Measurements from ENCODE around the gene ADAD2.
"Not testable (repeated sequence)": the region's sequence is repeated elsewhere in the genome, so short reads cannot be mapped to it uniquely, and the experiment has no call there.

The ADAD2 gene

DNA sequence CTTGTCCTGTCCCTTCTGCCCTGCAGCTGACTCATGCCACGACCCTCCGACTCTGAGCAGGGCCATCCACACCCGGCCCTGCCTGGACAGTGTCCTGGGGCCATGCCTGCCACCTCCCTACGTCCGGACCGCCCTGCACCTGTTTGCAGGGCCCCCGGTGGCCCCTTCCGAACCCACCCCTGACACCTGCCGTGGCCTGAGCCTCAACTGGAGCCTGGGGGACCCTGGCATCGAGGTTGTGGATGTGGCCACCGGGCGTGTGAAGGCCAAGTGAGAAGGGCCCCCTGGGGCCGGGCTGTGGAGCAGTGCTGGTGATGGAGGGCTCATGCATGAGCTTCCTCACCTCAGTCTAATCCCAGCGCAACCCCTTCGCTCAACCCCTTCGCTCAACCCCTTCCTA lies 5.1 kb downstream of the ADAD2 start:
- DNase-seq (ENCODE audit: insufficient read length, low spot score) = no peak
- FAIRE-seq = no peak
- no peak for TF ChIP-seq POLR2A (IDR thresholded peaks at IDR 0.05; ENCODE audit: low read depth, low read length)

DNA sequence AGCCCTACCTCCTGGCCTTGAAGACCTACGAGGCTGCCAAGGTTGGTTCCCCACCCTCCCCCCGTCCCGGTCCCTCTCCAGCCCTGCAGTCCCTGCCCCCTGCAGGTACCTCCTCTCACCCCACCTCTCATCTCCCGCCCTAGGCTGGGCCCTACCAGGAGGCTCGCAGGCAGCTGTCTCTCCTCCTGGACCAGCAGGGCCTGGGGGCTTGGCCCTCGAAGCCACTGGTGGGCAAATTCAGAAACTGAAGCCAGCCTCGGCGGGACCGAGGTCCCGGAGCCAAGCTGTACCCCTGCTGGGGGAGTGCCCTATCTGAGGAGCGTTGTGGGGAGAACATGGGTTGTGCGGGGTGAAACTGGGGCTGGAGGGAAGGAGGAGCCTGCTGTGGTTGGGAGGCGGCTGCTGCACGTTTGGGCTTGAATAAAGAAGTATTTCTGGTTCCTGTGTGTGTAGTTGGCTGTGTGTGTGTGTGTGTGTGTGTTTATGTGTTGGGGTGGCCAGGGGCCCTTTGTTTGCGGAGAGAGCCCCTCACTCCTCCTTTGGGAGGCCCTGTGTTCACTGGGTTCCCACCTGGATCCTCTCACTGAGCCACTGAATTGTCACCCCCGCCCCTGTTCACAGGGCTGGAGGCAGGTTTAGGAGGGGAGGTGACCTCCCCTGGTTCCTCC lies 5.9 kb downstream of the ADAD2 start:
- DNase-seq (ENCODE audit: insufficient read length, low spot score) = no peak
- no peak for TF ChIP-seq POLR2A (IDR thresholded peaks at IDR 0.05; ENCODE audit: low read depth, low read length)
- no peak for FAIRE-seq

DNA sequence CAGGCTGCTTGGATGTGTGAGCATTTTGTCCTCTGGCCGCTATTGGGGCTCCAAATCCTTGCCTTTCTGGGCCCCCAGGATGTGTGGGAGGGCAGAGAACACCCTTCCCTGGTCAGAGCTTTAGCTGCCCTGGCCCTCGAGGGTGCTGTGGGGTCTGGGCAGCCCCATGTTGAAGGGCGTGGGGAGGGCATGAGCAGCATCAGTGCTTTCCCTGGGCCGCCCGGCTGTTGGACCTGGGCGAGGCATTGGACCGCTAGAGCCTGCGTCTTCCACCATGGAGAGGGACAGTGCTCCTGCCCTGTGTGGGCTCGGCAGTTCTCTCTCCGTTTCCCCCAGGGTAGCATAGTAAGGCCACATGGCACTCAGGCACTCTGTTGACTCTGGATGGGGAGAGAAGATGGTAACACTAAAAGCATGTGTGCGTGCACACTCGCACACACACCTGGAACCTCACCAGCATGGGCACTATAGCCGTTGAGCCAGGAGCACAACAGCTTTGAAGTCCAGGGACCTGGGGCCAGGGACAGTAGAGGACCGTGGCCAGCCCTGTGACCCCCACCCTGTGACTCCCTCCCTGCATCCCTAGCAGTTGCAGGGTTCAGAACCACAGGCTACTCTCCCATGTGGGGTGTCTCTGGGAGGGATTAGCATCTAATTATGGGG lies 6.6 kb downstream of the ADAD2 start:
- TF ChIP-seq POLR2A (IDR thresholded peaks at IDR 0.05; ENCODE audit: low read depth, low read length) = no peak
- FAIRE-seq (no peak), DNase-seq (ENCODE audit: insufficient read length, low spot score) (no peak)

DNA sequence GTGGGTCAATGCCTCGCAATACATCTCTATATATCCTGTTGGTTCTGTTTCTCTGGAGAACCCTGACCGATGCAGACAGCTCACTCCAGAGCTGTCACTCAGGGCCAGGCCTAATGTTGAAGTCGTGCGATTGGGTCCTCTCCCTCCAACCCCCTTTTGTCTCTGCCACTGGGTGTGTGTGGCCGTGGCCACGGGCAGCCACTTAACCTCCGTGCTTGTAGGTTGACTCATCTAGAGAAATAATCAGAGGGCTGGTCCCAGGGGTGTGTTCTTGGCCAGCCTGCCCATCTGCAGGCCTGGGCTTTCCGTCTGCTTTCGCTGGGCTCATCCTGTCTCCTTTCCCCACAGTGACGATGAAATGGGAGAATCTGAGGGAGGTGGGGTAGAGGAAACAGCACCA lies 7.4 kb downstream of the ADAD2 start:
- DNase-seq (ENCODE audit: insufficient read length, low spot score) (no peak), FAIRE-seq (no peak)
- TF ChIP-seq POLR2A (IDR thresholded peaks at IDR 0.05; ENCODE audit: low read depth, low read length) = no peak

DNA sequence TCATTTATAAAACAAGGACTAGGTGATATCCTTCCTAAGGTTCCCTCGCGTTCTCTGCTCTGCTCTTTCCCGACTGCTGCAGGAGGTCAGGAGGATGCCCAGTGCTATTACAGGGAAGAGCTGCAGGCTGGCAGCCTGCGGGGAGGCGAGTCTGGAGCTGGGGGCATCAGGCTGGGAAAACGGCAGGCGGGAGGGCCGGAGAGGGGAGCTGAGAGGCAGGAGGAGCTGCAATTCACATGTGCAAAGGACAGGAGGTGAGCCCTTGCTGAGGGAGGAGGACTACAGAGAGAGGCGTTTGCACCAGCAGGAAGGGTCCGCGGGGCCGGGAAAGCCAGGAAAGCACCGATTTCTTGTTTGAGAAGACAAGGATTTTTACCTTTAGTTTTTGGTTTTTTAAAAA lies 8.1 kb downstream of the ADAD2 start:
- TF ChIP-seq POLR2A (IDR thresholded peaks at IDR 0.05; ENCODE audit: low read depth, low read length) = no peak
- FAIRE-seq (no peak), DNase-seq (ENCODE audit: insufficient read length, low spot score) (no peak)

GRCh38 chr16:84199861-84200260 lies 8.9 kb downstream of the ADAD2 start:
- FAIRE-seq (no peak), DNase-seq (ENCODE audit: insufficient read length, low spot score) (no peak)
- no peak for TF ChIP-seq POLR2A (IDR thresholded peaks at IDR 0.05; ENCODE audit: low read depth, low read length)

DNA sequence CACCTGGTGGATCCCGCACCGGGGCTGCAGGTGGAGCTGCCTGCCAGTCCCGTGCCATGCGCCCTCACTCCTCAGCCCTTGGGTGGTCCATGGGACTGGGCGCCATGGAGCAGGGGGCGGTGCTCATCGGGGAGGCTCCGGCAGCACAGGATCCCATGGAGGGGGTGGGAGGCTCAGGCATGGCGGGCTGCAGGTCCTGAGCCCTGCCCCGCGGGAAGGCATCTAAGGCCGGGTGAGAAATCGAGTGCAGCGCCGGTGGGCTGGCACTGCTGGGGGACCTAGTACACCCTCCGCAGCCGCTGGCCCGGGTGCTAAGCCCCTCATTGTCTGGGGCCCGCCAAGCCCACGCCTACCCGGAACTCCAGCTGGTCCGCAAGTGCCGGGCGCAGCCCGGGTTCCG lies 13.6 kb downstream of the ADAD2 start:
- DNase-seq (ENCODE audit: insufficient read length, low spot score); FAIRE-seq: not testable (repeated sequence)

DNA sequence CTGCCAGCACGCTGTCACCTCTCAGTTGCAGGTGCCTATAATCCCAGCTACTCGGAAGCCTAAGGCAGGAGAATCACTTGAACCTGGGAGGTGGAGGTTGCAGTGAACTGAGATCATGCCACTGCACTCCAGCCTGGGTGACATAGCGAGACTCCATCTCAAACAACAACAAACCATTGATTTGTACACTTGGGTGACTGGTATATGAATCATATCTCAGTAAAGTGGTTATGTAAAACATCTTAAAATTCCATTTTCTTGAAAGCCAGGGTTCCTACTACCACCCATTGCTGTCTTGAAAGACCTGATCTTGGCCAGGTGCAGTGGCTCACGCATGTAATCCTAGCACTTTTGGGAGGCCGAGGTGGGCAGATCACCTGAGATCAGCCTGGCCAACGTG lies 14.2 kb downstream of the ADAD2 start:
- FAIRE-seq; DNase-seq (ENCODE audit: insufficient read length, low spot score): not testable (repeated sequence)

DNA sequence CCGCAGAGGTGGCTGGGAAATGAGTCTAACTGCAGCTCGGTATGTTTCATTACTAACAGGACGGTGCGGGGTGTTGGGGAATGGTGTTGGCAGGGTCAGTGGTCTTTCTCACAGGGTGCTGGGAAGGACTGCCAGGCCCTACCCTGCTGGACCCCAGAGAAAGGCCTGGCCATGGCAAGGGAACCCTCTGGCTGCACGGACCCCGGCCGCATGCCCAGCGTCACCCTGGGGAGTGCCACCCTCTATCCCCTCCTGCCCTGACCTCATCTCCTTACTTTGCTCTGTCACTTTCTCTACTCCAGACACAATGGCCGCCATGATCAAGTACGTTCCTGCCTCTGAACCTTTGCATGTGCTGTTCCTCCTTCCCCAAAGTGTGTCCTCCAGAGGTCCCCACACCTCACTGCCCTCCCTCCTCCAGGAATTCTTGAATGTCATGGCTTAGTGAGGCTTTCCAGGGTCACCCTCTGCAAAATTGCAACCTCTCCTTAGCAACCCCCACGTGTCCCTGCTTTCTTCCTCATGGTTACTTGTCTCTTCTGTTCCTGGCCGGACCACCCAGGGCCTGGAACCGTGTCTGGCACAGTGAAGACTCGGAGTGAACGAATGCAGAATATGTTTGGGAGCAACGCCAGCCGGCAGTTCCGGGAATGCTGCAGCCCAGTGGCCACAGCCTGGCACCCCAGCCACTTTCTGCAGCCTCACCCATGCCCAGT lies 15.2 kb downstream of the ADAD2 start:
- DNase-seq (ENCODE audit: insufficient read length, low spot score) (no peak), FAIRE-seq (no peak)
- TF ChIP-seq POLR2A (IDR thresholded peaks at IDR 0.05; ENCODE audit: low read depth, low read length) = no peak

GRCh38 chr16:84207251-84207650 lies 16.3 kb downstream of the ADAD2 start:
- no peak for TF ChIP-seq POLR2A (IDR thresholded peaks at IDR 0.05; ENCODE audit: low read depth, low read length)
- no peak for DNase-seq (ENCODE audit: insufficient read length, low spot score)
- no peak for FAIRE-seq

GRCh38 chr16:84207879-84208278 lies 16.9 kb downstream of the ADAD2 start:
- FAIRE-seq (no peak), DNase-seq (ENCODE audit: insufficient read length, low spot score) (no peak)
- TF ChIP-seq POLR2A (IDR thresholded peaks at IDR 0.05; ENCODE audit: low read depth, low read length) = no peak

DNA sequence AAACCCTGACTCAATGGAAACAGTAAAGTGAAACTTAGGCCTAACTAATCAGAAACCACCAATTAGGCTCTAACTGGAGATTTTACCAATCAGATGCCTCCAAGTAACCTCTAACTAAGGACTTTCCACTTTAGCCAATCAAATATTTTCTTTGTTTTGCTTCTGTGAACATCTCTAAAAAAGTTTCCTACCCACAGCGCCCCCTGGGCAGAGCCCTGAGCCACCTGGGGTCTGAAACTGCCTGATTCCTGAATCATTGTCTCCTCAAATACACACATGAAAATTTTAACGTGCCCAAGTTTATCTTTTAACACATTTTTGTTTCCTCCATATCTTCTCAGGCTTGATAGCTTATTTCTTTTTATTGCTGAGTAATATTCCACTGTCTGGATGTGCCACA lies 19.0 kb downstream of the ADAD2 start:
- TF ChIP-seq POLR2A (IDR thresholded peaks at IDR 0.05; ENCODE audit: low read depth, low read length) = no peak
- DNase-seq (ENCODE audit: insufficient read length, low spot score) = no peak
- no peak for FAIRE-seq

GRCh38 chr16:84212154-84212553 lies 21.2 kb downstream of the ADAD2 start:
- DNase-seq (ENCODE audit: insufficient read length, low spot score) (no peak), FAIRE-seq (no peak)

GRCh38 chr16:84212631-84213030 lies 21.7 kb downstream of the ADAD2 start:
- no peak for TF ChIP-seq POLR2A (IDR thresholded peaks at IDR 0.05; ENCODE audit: low read depth, low read length)
- DNase-seq (ENCODE audit: insufficient read length, low spot score) = no peak
- FAIRE-seq = no peak

More at GRCh38 chr16:84212154-84212553, 21.2 kb downstream of the ADAD2 start:
- TF ChIP-seq POLR2A (IDR thresholded peaks at IDR 0.05; ENCODE audit: low read depth, low read length) = no peak

Measured in H54 (cell line).